HG02678 (cell line): ENCODE measurements around the gene FEN1.

Experiments
- ATAC-seq: cut with Tn5 transposase; IDR thresholded peaks from one replicate; pipeline ENCODE4 v1.9.1; 2021; ENCODE audit warnings: mild to moderate bottlenecking, moderate library complexity; ENCODE audit not compliant: unreplicated experiment

The FEN1 gene

DNA sequence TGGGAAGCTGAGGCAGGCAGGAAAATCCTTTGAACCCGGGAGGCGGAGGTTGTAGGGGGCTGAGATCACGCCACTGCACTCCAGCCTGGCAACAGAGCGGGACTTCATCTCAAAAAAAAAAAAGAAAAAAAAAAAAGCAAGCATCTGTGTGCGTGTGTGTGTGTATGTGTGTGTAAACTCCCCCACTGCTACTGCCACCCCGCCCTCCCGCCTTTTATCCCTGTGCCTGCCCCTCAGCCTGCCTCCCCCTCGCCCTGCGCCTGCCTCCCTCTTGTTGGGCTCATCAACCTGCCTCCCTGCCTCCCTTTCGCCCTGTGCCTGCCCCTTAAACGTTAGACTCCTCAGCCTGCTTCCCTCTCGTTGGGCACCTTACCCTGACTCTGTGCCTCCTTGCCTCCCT lies 18.3 kb upstream of the FEN1 start:
- no peak for ATAC-seq

GRCh38 chr11:61775106-61775505 lies 17.6 kb upstream of the FEN1 start:
- ATAC-seq: no peak

GRCh38 chr11:61775606-61776554 lies 16.8 kb upstream of the FEN1 start:
- no peak for ATAC-seq

DNA sequence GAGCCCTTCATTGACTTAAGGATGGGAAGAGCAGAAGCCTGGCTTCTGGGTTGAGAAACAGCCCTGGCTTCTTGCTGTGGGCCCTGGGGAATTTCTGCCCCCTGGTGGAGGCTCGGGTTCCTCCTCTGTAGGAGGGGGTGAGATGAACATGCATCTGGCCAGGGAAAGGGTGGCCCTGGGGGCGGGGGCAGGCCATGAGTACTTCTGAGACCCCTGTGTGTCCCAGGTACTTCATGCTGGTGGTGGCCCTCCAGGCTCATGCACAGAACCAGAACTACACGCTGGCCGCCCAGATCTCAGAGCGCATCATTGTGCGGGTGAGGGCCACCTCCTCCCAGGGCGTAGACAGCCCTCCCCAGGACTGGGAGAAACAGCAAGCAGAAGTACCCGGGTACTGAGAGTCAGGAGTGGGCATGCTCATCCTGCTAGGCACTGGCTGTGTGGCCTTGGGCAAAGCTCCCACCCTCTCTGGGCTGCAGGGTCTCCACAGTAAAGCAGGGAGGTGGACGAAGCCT lies 16.1 kb upstream of the FEN1 start:
- peak; percentile 48 for ATAC-seq

DNA sequence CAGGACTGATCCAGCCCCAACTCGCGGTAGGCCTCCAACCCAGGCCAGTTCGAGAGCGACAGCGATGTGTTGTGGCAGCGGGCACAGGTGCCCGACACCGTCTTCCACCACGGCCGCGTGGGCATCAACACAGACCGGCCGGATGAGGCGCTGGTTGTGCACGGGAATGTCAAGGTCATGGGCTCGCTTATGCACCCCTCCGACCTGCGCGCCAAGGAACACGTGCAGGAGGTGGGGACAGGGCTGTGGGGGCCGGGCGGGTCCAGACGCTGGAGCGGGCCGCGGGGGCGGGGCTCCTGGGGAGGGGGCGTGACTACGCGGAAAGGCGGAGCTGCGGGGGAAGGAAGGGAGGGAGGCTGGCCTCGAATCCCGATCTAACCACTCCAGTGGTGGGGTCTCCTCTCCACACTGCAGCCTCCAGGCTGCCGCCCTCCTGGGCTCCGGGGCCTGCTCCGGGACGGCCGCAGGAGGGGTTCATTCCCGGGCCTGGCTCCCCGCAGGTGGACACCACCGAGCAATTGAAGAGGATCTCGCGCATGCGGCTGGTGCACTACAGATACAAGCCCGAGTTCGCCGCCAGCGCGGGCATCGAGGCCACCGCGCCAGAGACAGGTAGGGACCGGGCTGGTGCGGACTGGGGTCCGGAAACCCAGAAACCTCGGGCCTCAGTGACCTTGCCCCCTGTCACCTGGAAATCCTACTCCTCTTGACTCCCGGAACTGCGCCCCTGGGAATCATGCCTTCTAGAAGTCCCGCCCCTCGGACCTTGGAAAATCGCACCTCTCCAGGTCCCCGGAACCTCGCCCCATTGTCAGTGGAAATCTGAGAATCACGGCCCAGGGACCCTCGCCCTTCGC lies 15.2 kb upstream of the FEN1 start:
- no peak for ATAC-seq

DNA sequence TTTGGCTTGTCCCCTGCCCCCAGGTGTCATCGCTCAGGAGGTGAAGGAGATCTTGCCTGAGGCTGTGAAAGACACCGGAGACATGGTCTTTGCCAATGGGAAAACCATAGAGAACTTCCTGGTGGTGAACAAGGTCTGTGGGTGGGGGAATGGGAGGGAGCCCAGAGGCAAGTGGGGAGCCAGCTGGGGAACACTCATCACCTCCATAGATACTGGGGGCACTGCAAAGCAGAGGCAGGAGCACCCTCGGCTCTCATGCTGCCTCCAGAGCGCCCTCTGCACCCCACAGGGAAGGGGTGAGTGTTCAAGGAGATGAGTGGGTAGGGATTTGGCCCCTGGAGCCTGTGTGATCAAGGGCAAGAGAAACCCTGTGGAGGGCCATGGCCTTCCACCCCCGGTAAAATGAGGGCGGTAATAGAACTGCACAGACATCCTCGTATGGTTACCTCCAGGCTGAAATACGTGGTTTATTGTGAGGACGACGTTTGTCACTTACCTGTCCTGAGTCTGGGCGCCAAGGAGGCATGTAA lies 14.3 kb upstream of the FEN1 start:
- ATAC-seq: no peak

DNA sequence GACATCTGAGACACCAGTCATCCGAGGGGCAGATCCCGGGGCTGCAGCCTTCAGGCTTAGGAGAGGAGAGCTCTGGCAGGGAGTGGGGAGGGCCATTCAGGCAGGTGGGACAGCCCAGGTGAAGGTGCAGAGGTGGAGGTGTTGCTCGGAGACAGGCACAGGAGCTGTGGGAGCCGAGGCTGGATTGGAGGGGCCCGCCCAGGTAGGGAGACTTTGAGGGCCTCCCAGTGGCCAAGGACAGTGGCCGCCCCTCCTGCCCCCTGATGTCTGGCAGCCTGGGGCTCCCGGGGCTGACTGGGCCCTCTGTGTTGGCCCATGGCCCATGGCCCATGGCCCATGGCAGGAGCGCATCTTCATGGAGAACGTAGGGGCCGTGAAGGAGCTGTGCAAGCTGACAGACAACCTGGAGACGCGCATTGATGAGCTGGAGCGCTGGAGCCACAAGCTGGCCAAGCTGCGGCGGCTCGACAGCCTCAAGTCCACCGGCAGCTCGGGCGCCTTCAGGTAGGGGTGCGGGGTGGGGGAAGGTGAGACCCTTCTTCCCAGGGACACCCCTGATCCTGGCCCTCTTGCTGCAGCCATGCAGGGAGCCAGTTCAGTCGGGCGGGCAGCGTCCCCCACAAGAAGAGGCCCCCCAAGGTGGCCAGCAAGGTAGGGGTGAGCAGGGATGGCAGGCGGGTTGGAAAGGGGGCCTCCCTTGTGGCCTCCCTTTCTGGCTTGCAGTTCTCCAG lies 13.6 kb upstream of the FEN1 start:
- no peak for ATAC-seq

DNA sequence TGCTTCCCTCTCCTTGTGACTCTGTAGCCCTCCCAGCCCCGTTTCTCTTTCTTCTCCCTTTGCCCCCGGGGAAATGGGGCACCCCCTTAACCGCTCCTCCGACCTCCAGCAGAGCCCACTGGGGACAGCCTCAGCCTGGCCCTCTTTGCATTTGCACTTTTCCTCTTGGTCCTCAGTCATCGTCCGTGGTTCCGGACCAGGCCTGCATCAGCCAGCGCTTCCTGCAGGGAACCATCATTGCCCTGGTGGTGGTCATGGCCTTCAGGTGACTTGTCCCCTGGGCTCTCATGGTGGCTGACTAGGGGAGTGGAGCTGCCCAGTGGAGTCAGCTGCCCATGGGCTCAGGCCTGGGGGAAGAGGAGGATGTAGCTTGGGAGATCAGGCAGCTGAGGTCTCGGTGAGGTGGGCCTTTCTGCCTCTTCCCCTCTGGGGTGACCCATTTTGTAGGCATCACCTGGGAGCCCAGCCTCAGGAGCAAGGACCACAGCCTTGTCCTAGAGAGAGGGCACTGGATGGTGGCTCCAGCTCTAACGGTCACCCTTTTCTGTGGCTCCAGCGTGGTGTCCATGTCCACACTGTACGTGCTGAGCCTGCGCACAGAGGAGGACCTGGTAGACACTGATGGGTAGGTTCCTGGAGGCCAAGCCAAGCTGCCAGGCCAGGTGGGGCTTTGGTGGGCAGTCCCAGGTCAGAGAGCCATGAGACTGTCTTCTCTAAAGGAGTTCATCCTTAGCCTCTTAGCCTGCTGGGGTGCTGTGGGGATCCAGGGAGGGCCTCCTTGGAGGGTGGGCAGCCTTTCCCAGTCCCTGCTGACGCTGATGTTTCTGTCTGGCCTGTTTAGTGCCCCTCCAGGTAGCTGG lies 12.8 kb upstream of the FEN1 start:
- no peak for ATAC-seq

GRCh38 chr11:61780581-61781162 lies 12.0 kb upstream of the FEN1 start:
- no peak for ATAC-seq

DNA sequence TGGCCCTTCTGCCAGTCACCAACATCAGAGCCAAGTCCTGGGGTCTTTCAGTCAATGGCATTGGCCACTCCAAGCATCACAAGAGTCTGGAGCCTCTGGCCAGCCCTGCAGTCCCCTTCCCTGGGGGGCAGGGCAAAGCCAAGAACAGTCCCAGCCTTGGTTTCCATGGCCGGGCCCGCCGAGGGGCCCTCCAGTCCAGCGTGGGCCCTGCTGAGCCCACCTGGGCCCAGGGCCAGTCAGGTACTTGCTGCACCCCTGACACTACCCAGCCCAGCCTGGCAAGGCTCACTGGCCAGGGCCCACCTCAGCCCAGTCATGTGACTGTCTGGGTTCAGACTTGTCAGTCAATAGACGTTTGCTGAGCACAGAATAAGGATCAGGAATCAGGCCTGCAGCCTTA lies 11.1 kb upstream of the FEN1 start:
- no peak for ATAC-seq

DNA sequence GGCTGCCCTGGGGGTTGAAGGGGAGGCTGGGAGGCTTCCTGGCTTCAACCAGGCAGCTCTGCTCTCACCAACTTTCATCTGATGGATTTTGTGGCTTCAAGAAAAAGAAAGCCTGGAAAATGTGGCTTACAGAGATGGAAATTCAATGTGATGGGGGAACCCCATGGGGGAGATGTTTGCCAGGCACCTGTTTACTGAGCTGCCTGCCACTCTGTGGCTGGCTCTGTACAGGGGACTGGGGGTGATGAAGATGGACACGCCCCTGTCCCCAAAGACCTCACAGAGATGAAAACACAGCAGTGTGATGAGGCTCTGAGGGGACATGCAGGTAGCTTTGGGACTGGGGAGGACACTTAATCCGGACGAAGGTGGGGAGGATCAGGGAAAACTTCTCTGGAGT lies 10.4 kb upstream of the FEN1 start:
- no peak for ATAC-seq

DNA sequence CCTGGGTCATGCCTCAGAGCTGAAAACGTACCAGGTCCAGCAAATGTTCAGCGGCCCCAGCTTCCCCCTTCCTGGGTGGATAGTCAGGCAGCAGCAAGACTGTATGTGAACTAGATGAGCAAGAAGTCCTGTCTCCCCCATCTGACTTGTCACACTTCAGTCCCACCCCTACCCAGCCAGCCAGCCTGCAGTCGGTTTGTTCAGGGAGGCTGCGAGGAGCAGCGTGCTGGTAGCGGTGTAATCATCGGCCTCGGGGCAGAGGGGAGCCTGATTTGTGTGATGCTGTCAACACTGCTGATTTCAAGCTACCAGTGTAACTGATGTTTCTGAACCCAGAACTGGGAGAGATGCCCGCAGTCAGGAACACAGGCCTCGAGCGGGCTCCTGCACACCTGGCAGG lies 9.9 kb upstream of the FEN1 start:
- no peak for ATAC-seq

DNA sequence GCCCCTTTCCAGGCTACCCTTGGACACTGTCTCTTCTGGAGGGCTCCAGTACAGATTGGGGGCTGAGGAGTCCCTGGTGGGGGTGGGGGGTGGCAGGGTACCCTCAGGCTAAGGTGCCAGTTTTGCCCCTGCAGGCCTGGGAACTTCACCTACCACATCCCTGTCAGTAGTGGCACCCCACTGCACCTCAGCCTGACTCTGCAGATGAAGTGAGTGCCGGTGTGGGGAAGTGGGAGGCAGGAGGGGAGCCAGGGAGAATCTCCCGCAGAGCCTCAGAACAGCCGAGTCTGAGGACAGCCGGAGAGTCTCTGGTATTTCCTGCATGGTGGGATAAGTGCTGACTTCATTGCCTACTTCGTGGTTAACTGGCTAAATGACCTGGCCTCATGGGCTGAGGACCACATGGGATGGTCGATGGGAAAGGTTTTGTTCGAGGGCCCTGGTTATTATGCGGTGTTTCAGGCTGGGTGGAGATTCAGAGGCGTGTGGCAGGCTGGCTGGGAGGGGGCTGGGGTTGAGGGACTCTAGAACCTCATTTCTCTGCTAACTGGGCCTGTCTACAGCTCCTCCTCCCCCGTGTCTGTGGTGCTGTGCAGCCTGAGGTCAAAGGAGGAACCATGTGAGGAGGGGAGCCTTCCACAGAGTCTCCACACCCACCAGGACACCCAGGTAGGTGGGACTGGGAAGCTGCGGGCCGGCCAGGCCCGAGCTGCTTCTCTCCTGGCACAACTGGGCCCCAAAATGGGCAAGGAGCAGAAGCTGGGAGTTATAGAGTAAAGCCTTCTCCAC lies 8.8 kb upstream of the FEN1 start:
- no peak for ATAC-seq

DNA sequence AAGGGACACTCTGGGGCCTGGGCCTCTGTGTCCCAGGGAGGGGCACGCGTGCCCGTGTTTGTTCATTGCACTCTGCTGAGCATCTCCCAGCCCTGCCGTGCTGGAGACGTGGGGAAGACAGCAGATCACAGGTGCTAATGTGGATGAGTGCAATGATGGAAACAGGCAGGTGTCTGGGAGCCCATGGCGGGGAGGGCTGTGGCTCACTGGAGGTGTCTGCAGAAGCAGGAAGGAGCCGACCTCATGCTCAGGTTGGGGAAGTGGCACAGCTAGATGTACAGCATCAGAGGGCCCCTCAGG lies 8.3 kb upstream of the FEN1 start:
- ATAC-seq: no peak

GRCh38 chr11:61785837-61786402 lies 6.8 kb upstream of the FEN1 start:
- ATAC-seq: no peak

DNA sequence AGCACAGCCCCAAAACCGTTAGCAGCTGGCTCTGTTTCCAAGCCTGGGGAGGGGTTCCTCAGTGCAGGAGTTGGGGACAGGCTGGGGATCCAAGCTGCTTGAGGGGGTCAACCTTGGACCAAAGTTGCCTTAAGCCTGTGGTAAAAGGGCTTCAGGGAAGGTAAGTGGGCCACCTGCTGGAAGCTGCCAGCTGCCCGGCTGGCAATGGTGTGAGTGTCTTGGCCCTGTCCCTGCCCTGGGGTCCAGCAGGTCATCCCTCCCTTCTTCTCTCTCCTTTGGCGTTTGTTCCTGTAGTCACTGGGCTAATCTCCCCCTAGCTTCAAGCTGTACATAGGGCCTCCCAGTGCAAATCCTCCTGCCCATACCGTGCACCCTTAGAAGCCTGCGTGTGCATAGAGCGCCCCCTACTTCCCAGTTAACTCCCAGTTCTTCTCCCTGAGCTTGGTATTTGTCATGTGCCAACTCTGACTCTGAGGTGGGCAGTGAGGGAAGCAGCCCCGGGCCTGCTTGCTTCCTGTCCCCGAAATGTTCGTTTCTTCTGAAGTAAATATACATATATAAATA lies 4.7 kb upstream of the FEN1 start:
- no peak for ATAC-seq

- ATAC-seq: peak; percentile 26
These were observed 888 bp upstream of the FEN1 start for GRCh38 chr11:61791737-61792309.
